ENCODE data around the gene ANKEF1.

The ANKEF1 gene

GRCh38 chr20:10004900-10005299 is 29.9 kb upstream of the ANKEF1 start:
- no peak for DNase-seq
- no peak for TF ChIP-seq CTCF (IDR thresholded peaks at IDR 0.05)
- Histone ChIP-seq H3K9me3 (no peaks in the 10 kb centered on the region), H3K27ac (no peak overlapping the region), H3K4me3 (no peak overlapping the region), H3K4me1 (no peaks in the 10 kb centered on the region), H3K27me3 (no peaks in the 10 kb centered on the region), H3K36me3 (no peaks in the 10 kb centered on the region)
- intact Hi-C loops (cut with DNase I; ENCODE audit: low total_unique reads), result no loop called here

GRCh38 chr20:10005885-10006284 is 28.9 kb upstream of the ANKEF1 start:
- Histone ChIP-seq H3K27me3 (no peaks in the 10 kb centered on the region), H3K4me3 (no peak overlapping the region), H3K36me3 (no peaks in the 10 kb centered on the region), H3K4me1 (no peaks in the 10 kb centered on the region), H3K9me3 (no peaks in the 10 kb centered on the region), H3K27ac (no peak overlapping the region)
- TF ChIP-seq CTCF (IDR thresholded peaks at IDR 0.05), result no peak
- no peak for DNase-seq
- intact Hi-C loops (cut with DNase I; ENCODE audit: low total_unique reads), result no loop called here

- H3K27ac ChIP-seq, result no peak overlapping the region
- H3K4me1 ChIP-seq, result no peaks in the 10 kb centered on the region
- TF ChIP-seq CTCF (IDR thresholded peaks at IDR 0.05), result no peak
- DNase-seq, result no peak
- no peak overlapping the region for H3K4me3 ChIP-seq
- no peaks in the 10 kb centered on the region for H3K9me3 ChIP-seq
- H3K36me3 ChIP-seq, result no peaks in the 10 kb centered on the region
- intact Hi-C loops (cut with DNase I; ENCODE audit: low total_unique reads), result no loop called here
- H3K27me3 ChIP-seq, result no peaks in the 10 kb centered on the region
Measured at GRCh38 chr20:10006447-10007090, 28.2 kb upstream of the ANKEF1 start.

- intact Hi-C loops (cut with DNase I; ENCODE audit: low total_unique reads), result no loop called here
Measured at GRCh38 chr20:10007158-10007557, 27.6 kb upstream of the ANKEF1 start.

GRCh38 chr20:10007747-10008146 is 27.0 kb upstream of the ANKEF1 start:
- no peak for DNase-seq

More at GRCh38 chr20:10007158-10007557, 27.6 kb upstream of the ANKEF1 start:
- Histone ChIP-seq H3K27ac (no peak overlapping the region), H3K27me3 (no peaks in the 10 kb centered on the region), H3K4me1 (no peaks in the 10 kb centered on the region), H3K9me3 (no peaks in the 10 kb centered on the region), H3K4me3 (no peak overlapping the region), H3K36me3 (no peaks in the 10 kb centered on the region)
- TF ChIP-seq CTCF (IDR thresholded peaks at IDR 0.05), result no peak
- DNase-seq, result no peak

More at GRCh38 chr20:10007747-10008146, 27.0 kb upstream of the ANKEF1 start:
- no peaks in the 10 kb centered on the region for H3K36me3 ChIP-seq
- no peaks in the 10 kb centered on the region for H3K4me1 ChIP-seq
- no peak overlapping the region for H3K27ac ChIP-seq
- intact Hi-C loops (cut with DNase I; ENCODE audit: low total_unique reads), result no loop called here
- no peak overlapping the region for H3K4me3 ChIP-seq
- no peaks in the 10 kb centered on the region for H3K9me3 ChIP-seq
- no peaks in the 10 kb centered on the region for H3K27me3 ChIP-seq
- TF ChIP-seq CTCF (IDR thresholded peaks at IDR 0.05), result no peak

Measured in tibial artery (tissue), 4 donors.